GM12892 (cell line): Measurements from ENCODE around the gene RABEP2.
"Not testable (repeated sequence)": the region's sequence is repeated elsewhere in the genome, so short reads cannot be mapped to it uniquely, and the experiment has no call there.

Experiments
- DNase-seq: peaks from one replicate; pipeline ENCODE4 v3.0.0; 2011; ENCODE audit not compliant: insufficient read length
- FAIRE-seq: peaks from 2 replicates; lab custom pipeline; 2011; peaks lifted over from hg19 to GRCh38; lab: Jason Lieb, UNC
- POLR2A ChIP-seq: IDR thresholded peaks from 2 replicates; pipeline ENCODE4 v1.6.1; 2011; ENCODE audit warnings: low read depth, low read length, control low read depth
- POLR2AphosphoS5 ChIP-seq: IDR thresholded peaks from 2 replicates; pipeline ENCODE4 v1.6.1; 2011; ENCODE audit warnings: low read depth, low read length, control low read depth
- TAF1 ChIP-seq: IDR thresholded peaks from 2 replicates; pipeline ENCODE4 v1.6.1; 2011; ENCODE audit warnings: low read depth, mild to moderate bottlenecking, control low read depth, low read length, borderline replicate concordance

The RABEP2 gene

GRCh38 chr16:28927815-28928214 lies 2.8 kb upstream of the RABEP2 start:
- DNase-seq (no peak), FAIRE-seq (no peak)
- TF ChIP-seq POLR2A (no peak), POLR2AphosphoS5 (no peak)

- not testable (repeated sequence) for DNase-seq, FAIRE-seq
Measured at GRCh38 chr16:28926284-28926683, 1.2 kb upstream of the RABEP2 start.

- DNase-seq (no peak), FAIRE-seq (peak; percentile 9)
- TF ChIP-seq TAF1 (no peak), POLR2A (peak; percentile 79), POLR2AphosphoS5 (peak; percentile 35)
Measured at GRCh38 chr16:28925386-28926228, 569 bp upstream of the RABEP2 start.

GRCh38 chr16:28924399-28924761 lies 658 bp downstream of the RABEP2 start:
- no peak for TF ChIP-seq POLR2AphosphoS5
- no peak for TF ChIP-seq TAF1
- TF ChIP-seq POLR2A, result no peak
- FAIRE-seq (no peak), DNase-seq (no peak)

- FAIRE-seq (peak; percentile 96), DNase-seq (no peak)
- TF ChIP-seq TAF1 (0 out of 2 replicates have a peak, but pooled peaks have one; percentile 20), POLR2A (peak; percentile 44), POLR2AphosphoS5 (peak; percentile 64; the same call in 1 of the 2 replicates)
Measured at GRCh38 chr16:28923652-28924398, 1.2 kb downstream of the RABEP2 start.

GRCh38 chr16:28923231-28923587 lies 1.8 kb downstream of the RABEP2 start:
- FAIRE-seq (no peak), DNase-seq (no peak)
- TF ChIP-seq TAF1 (no peak), POLR2AphosphoS5 (no peak), POLR2A (no peak)

- no peak for TF ChIP-seq POLR2A
- TF ChIP-seq POLR2AphosphoS5, result no peak
- no peak for TF ChIP-seq TAF1
- DNase-seq, result no peak
- peak; percentile 21 for FAIRE-seq
Measured at GRCh38 chr16:28918698-28919097, 6.3 kb downstream of the RABEP2 start.

- no peak for TF ChIP-seq POLR2A
- TF ChIP-seq TAF1, result no peak
- TF ChIP-seq POLR2AphosphoS5, result no peak
- no peak for DNase-seq
- FAIRE-seq, result no peak
Measured at GRCh38 chr16:28917095-28917494, 7.9 kb downstream of the RABEP2 start.

GRCh38 chr16:28915181-28915580 lies 9.9 kb downstream of the RABEP2 start:
- TF ChIP-seq TAF1 (no peak), POLR2AphosphoS5 (no peak), POLR2A (no peak)
- DNase-seq (no peak), FAIRE-seq (no peak)

GRCh38 chr16:28913946-28914724 lies 10.9 kb downstream of the RABEP2 start:
- FAIRE-seq (no peak), DNase-seq (no peak)

GRCh38 chr16:28912558-28912957 lies 12.5 kb downstream of the RABEP2 start:
- DNase-seq (no peak), FAIRE-seq (no peak)
- TF ChIP-seq POLR2AphosphoS5 (no peak), POLR2A (no peak), TAF1 (no peak)

More at GRCh38 chr16:28913946-28914724, 10.9 kb downstream of the RABEP2 start:
- TF ChIP-seq TAF1 (no peak), POLR2A (no peak), POLR2AphosphoS5 (no peak)
